Activated T-helper 1 cell treated with anti-CD3 and anti-CD28 coated beads, Interleukin-2, amount 50 U/mL, for 16 hours (primary cell): Measurements from ENCODE around the gene TSHZ2.
"Not testable (repeated sequence)": the region's sequence is repeated elsewhere in the genome, so short reads cannot be mapped to it uniquely, and the experiment has no call there.

Experiments
- DNase-seq, 2 donors: peaks; one replicate each; pipeline ENCODE4 v3.0.0-alpha.2; 2020; ENCODE audit warnings: low read depth in 1 of 2, low spot score in 1 of 2

The TSHZ2 gene

GRCh38 chr20:53080969-53081871 lies 109.1 kb downstream of the TSHZ2 start:
- DNase-seq, result no peak

GRCh38 chr20:53081916-53082863 lies 110.0 kb downstream of the TSHZ2 start:
- no peak for DNase-seq

GRCh38 chr20:53083411-53083810 lies 111.3 kb downstream of the TSHZ2 start:
- DNase-seq, result no peak

GRCh38 chr20:53084408-53084997 lies 112.3 kb downstream of the TSHZ2 start:
- DNase-seq, result no peak

- no peak for DNase-seq
Measured at GRCh38 chr20:53085720-53086119, 113.6 kb downstream of the TSHZ2 start.

GRCh38 chr20:53087037-53087777 lies 115.0 kb downstream of the TSHZ2 start:
- no peak for DNase-seq

GRCh38 chr20:53088786-53089185 lies 116.6 kb downstream of the TSHZ2 start:
- no peak for DNase-seq

- DNase-seq, result not testable (repeated sequence)
Measured at GRCh38 chr20:53089851-53090250, 117.7 kb downstream of the TSHZ2 start.

- DNase-seq, result no peak
Measured at GRCh38 chr20:53091789-53092188, 119.6 kb downstream of the TSHZ2 start.

- DNase-seq, result no peak
Measured at GRCh38 chr20:53092772-53093300, 120.7 kb downstream of the TSHZ2 start.

- no peak for DNase-seq
Measured at GRCh38 chr20:53097371-53097770, 125.2 kb downstream of the TSHZ2 start.

- DNase-seq, result no peak
Measured at GRCh38 chr20:53097791-53098190, 125.6 kb downstream of the TSHZ2 start.

GRCh38 chr20:53098621-53099020 lies 126.5 kb downstream of the TSHZ2 start:
- no peak for DNase-seq

GRCh38 chr20:53099856-53100255 lies 127.7 kb downstream of the TSHZ2 start:
- no peak for DNase-seq

GRCh38 chr20:53100476-53100911 lies 128.3 kb downstream of the TSHZ2 start:
- no peak for DNase-seq

GRCh38 chr20:53101992-53102760 lies 130.0 kb downstream of the TSHZ2 start:
- no peak for DNase-seq

- no peak for DNase-seq
Measured at GRCh38 chr20:53103124-53103523, 131.0 kb downstream of the TSHZ2 start.

GRCh38 chr20:53104884-53105283 lies 132.7 kb downstream of the TSHZ2 start:
- no peak for DNase-seq

GRCh38 chr20:53116733-53117132 lies 144.6 kb downstream of the TSHZ2 start:
- DNase-seq, result no peak

- no peak for DNase-seq
Measured at GRCh38 chr20:53122853-53123252, 150.7 kb downstream of the TSHZ2 start.
